ENCODE results near the gene ACBD4.
A peak's percentile ranks its signal among the peaks of the same experiment; 100 is the strongest.

Gene ACBD4

DNA sequence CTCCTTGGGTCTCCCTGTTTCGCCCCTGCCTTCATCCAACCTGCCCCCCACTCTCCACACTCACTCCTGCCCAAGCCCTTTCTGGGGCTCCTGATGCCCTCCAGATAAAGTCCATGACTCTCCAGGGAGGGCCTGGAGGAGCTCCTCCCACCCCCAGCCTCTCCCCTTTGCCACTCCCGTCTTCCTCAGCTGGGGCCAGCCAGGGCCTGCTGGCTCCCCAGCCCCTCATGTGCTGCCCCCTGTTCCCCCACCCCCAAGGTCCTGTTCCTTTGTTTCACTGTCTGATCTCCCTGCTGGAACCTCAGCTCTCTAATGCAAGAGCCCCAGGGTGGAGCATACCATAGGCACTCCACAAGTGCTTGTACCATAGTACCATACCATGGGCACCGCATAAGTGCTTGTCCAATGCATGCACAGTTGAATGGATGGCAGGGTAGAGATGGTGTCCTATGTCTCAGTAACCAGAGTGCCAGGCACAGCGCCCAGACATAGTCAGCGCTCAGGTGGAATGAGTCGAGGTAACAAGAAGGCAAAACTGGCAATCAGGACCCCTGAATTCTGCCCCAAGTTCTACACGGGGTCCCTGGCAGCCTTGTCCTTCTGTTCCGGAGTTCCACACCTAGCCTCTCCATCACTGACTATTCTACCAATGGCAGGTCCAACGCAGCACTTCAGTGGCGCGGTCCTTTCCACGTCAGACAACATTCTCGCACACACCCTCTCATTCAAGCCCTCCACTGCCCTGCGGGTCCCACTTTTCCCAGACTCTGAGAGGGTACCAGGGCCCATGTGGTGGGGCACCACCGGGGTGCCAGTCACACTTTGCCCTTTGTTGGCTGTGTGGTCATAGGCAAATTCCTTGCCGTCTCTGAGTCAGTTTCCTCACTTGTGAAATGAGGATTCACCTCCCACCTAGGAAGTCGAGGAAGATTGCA, 4.5 kb upstream of the ACBD4 start:
- TF ChIP-seq, protein P1, sequence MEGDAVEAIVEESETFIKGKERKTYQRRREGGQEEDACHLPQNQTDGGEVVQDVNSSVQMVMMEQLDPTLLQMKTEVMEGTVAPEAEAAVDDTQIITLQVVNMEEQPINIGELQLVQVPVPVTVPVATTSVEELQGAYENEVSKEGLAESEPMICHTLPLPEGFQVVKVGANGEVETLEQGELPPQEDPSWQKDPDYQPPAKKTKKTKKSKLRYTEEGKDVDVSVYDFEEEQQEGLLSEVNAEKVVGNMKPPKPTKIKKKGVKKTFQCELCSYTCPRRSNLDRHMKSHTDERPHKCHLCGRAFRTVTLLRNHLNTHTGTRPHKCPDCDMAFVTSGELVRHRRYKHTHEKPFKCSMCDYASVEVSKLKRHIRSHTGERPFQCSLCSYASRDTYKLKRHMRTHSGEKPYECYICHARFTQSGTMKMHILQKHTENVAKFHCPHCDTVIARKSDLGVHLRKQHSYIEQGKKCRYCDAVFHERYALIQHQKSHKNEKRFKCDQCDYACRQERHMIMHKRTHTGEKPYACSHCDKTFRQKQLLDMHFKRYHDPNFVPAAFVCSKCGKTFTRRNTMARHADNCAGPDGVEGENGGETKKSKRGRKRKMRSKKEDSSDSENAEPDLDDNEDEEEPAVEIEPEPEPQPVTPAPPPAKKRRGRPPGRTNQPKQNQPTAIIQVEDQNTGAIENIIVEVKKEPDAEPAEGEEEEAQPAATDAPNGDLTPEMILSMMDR (conservative IDR thresholded peaks at IDR 0.05; ENCODE audit: low read depth, low read length), result no peak
- no peak for DNase-seq (ENCODE audit: low read depth)
- H3K4me3 ChIP-seq (ENCODE audit: low read depth, low read length), result peak overlapping the region; percentile 79

DNA sequence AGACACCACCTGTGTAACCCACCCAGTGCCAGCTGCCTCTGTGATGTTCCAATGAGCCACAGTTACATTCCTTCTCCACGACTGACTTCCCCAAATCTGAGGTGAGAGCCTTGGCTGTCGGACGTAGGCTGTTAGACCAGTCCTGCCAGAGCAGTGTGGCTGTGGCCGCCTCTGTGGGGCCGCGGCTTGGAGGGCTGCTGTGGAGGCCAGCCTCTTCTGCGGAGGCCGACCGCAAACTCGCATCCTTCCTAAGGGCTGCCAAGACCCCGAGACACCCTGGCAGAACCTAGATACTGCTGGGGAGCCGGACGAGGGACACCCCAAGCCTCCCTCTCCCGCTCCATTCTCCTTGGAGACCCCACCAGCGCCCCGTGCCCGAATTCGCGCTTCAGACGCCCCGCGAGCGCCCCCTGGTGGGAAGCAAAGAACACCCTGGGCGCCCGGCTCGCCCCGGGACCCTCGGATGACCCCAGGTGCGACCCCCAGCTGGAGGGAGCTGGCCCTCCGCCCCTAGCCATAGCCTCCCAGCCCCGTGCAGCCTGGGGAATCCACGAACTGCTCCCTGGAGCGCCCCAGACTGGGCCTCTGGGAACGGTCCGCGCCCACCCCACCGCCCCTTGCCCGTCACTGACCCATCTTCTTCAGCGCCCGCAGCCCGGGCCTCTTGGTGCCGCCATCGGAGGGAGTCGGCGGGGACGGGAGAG, 3.7 kb upstream of the ACBD4 start:
- DNase-seq (ENCODE audit: low read depth), result no peak
- H3K4me3 ChIP-seq (ENCODE audit: low read depth, low read length), result peak overlapping the region; percentile 79
- TF ChIP-seq, protein P1 (conservative IDR thresholded peaks at IDR 0.05; ENCODE audit: low read depth, low read length), result peak; percentile 77

DNA sequence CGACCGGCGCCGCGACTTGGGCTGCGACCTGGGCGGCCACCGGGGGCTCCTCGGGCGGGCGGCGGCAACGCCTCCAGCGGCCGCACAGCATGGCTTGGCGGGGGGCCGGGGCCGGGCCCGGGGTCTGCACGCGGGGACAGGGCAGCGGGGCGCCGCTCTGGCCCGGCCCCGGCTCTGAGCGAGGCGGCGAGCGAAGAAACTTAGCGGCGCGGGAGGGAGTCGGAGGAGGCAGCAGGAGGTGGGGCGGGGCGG, 3.2 kb upstream of the ACBD4 start, which contains the start of gene PLCD3:
PLCD3 (minus strand) TSS at position 196 of the 252 bp plus-strand sequence; CDS start at position 91, 105 bp downstream.
- no peak for DNase-seq (ENCODE audit: low read depth)
- peak within 1 kb of the TSS; percentile 79 for H3K4me3 ChIP-seq (ENCODE audit: low read depth, low read length)
- TF ChIP-seq, protein P1 (conservative IDR thresholded peaks at IDR 0.05; ENCODE audit: low read depth, low read length), result no peak

DNA sequence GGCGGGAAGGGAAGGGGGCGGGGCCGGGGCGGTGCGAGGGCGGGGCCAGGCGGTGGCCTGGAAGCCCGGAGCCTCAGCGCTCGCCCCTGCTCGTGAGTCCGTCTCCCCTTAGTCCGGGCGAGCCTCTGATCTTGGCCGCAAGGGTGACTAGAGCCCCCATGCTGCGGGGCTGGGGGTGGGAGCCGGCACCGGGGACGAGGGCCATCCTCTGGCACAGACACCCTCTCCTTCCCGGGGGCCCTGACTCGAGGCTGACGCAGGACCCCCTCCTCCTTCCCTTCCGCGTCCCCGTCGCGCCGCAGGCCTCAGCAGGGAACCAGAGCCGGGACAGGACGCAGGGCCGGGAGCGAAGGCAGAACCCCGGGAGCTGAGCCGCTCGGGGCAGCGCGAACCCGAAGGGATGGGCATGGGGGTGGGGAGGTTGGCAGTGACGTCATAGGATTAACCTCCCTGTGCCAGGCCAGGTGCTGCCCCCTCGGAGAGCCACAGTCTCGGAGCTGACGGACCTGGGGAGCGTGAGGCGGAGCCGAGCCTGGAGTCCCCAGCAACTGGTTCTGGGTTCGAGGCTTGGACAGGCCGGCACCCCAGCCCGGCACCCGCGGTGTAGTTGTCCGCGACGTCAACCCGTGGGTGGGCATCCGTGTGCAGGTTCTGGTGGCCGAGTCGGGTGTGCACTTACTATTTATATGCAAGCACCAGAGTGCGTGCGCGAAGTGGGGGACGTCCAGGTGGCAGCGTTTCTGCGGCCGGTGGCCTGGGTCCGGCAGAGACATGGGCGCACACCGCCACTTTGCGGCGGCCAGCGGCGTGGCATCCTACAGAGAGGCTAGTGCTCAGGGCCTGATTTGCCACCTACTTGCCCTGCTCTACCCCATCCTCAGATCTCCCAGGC, 2.7 kb upstream of the ACBD4 start:
- H3K4me3 ChIP-seq (ENCODE audit: low read depth, low read length), result peak overlapping the region; percentile 79
- TF ChIP-seq, protein P1 (conservative IDR thresholded peaks at IDR 0.05; ENCODE audit: low read depth, low read length), result peak; percentile 88
- peak; percentile 81 for DNase-seq (ENCODE audit: low read depth)

DNA sequence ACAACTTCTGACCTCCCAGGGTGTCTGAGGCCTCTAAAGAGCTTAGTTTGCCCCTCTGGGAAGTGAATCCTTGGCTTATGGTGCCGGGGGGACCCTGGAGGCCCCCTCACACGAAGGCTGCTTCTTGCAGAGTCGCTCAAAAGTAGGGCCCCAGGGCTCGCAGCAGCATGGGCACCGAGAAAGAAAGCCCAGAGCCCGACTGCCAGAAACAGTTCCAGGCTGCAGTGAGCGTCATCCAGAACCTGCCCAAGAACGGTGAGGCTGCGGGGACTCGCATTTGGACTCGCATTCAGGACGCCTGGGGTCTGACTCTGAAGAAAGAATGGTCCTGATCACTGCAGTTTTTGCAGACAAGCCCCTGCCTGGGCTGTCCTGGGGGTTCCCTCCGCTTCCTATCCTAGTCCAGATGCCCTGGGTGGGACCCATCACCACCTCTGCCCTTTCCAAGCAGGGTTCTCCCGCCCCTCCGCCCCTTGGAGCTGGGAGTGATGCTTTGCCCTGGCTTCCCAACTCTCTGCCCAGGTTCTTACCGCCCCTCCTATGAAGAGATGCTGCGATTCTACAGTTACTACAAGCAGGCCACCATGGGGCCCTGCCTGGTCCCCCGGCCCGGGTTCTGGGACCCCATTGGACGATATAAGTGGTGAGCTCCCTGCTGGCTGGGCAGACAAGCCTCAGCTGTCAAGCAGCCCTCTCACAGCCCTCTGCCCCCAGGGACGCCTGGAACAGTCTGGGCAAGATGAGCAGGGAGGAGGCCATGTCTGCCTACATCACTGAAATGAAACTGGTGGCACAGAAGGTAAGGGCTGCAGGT, 698 bp downstream of the ACBD4 start:
- DNase-seq (ENCODE audit: low read depth), result no peak
- TF ChIP-seq, protein P1 (conservative IDR thresholded peaks at IDR 0.05; ENCODE audit: low read depth, low read length), result no peak
- H3K4me3 ChIP-seq (ENCODE audit: low read depth, low read length), result peak overlapping the region; percentile 68

Measured in choroid plexus epithelial cell (primary cell).